ENCODE measurements around the gene ZMIZ1.
"Not testable (repeated sequence)": the region's sequence is repeated elsewhere in the genome, so short reads cannot be mapped to it uniquely, and the experiment has no call there.

ZMIZ1 gene

GRCh38 chr10:79332610-79333315 is 264.0 kb downstream of the ZMIZ1 start:
- DNase-seq, result not testable (repeated sequence)

- no peak for DNase-seq
Observed at GRCh38 chr10:79333513-79333912, 264.7 kb downstream of the ZMIZ1 start.

GRCh38 chr10:79334573-79334972 is 265.8 kb downstream of the ZMIZ1 start:
- no peak for DNase-seq

- no peak for DNase-seq
Observed at GRCh38 chr10:79335094-79335469, 266.3 kb downstream of the ZMIZ1 start.

- no peak for DNase-seq
Observed at GRCh38 chr10:79335470-79336235, 266.9 kb downstream of the ZMIZ1 start.

- no peak for DNase-seq
Observed at GRCh38 chr10:79336276-79336675, 267.5 kb downstream of the ZMIZ1 start.

GRCh38 chr10:79336739-79337138 is 268.0 kb downstream of the ZMIZ1 start:
- no peak for DNase-seq

- DNase-seq, result not testable (repeated sequence)
Observed at GRCh38 chr10:79337783-79338469, 269.2 kb downstream of the ZMIZ1 start.

- DNase-seq, result no peak
Observed at GRCh38 chr10:79339266-79339665, 270.5 kb downstream of the ZMIZ1 start.

GRCh38 chr10:79340646-79341244 is 272.0 kb downstream of the ZMIZ1 start:
- no peak for DNase-seq

- DNase-seq, result no peak
Observed at GRCh38 chr10:79342295-79342761, 273.6 kb downstream of the ZMIZ1 start.

GRCh38 chr10:79342811-79343561 is 274.2 kb downstream of the ZMIZ1 start:
- DNase-seq, result no peak

- DNase-seq, result peak; percentile 62
Observed at GRCh38 chr10:79344502-79345195, 275.9 kb downstream of the ZMIZ1 start.

GRCh38 chr10:79345241-79346011 is 276.7 kb downstream of the ZMIZ1 start:
- peak; percentile 68 for DNase-seq

GRCh38 chr10:79346012-79346340 is 277.2 kb downstream of the ZMIZ1 start:
- DNase-seq, result no peak

- no peak for DNase-seq
Observed at GRCh38 chr10:79346388-79347225, 277.8 kb downstream of the ZMIZ1 start.

GRCh38 chr10:79347226-79347893 is 278.6 kb downstream of the ZMIZ1 start, which contains the start of gene PPIF:
Gene PPIF, plus strand, starts transcription at chr10:79347469. Its CDS starts 80 bp downstream, at chr10:79347549.
- DNase-seq, result peak; percentile 91

GRCh38 chr10:79347894-79348639 is 279.3 kb downstream of the ZMIZ1 start:
- DNase-seq, result peak; percentile 81

- DNase-seq, result no peak
Observed at GRCh38 chr10:79348640-79348988, 279.8 kb downstream of the ZMIZ1 start.

Data from inflammatory macrophage treated with lipopolysaccharide for 4 hours (primary cell).